Endodermal cell (in vitro differentiated cells): ENCODE measurements around the gene MAML2. TPM values are rescaled to one million over a fixed set of nuclear protein-coding genes. Genes with fewer than 3 reads are reported as not detected.

Experiments
- DNase-seq: peaks from one replicate; pipeline ENCODE4 v3.0.0-alpha.2; 2017
- H3K27ac ChIP-seq: 2 replicates; pipeline ENCODE4 v1.5.1; 2013; ENCODE audit warnings: mild to moderate bottlenecking, low read depth, low read length, moderate library complexity
- H3K27me3 ChIP-seq: 2 replicates; pipeline ENCODE4 v1.6.1; 2013; ENCODE audit warnings: mild to moderate bottlenecking, low read length, moderate library complexity; ENCODE audit not compliant: insufficient read depth, control insufficient read depth, poor library complexity, severe bottlenecking
- H3K36me3 ChIP-seq: 2 replicates; pipeline ENCODE4 v1.7.0; 2013; ENCODE audit warnings: mild to moderate bottlenecking, low read length, moderate library complexity; ENCODE audit not compliant: control insufficient read depth, insufficient read depth
- H3K4me1 ChIP-seq: one replicate; pipeline ENCODE4 v1.7.0; 2013; ENCODE audit warnings: low read length; ENCODE audit not compliant: control insufficient read depth, insufficient read depth
- H3K4me3 ChIP-seq: 2 replicates; pipeline ENCODE4 v1.5.1; 2013; ENCODE audit warnings: mild to moderate bottlenecking, low read length, moderate library complexity
- H3K9ac ChIP-seq: 2 replicates; pipeline ENCODE4 v1.6.1; 2013; ENCODE audit warnings: mild to moderate bottlenecking, low read length, moderate library complexity; ENCODE audit not compliant: poor library complexity, severe bottlenecking; ENCODE audit errors: extremely low read depth
- H3K9me3 ChIP-seq: 2 replicates; pipeline ENCODE4 v1.6.1; 2013; ENCODE audit warnings: mild to moderate bottlenecking, low read length, moderate library complexity; ENCODE audit not compliant: control insufficient read depth
- H3K27ac Mint-ChIP-seq: 2 replicates; pipeline ENCODE4 v1.8.0; 2020; ENCODE audit warnings: mixed read lengths
- H3K27me3 Mint-ChIP-seq: 2 replicates; pipeline ENCODE4 v1.8.0; 2021; ENCODE audit warnings: mild to moderate bottlenecking, mixed read lengths; ENCODE audit not compliant: insufficient read depth
- H3K36me3 Mint-ChIP-seq: 2 replicates; pipeline ENCODE4 v1.8.0; 2020; ENCODE audit warnings: low read depth, mixed read lengths
- H3K4me1 Mint-ChIP-seq: 2 replicates; pipeline ENCODE4 v1.8.0; 2020; ENCODE audit warnings: mixed read lengths
- H3K4me3 Mint-ChIP-seq: 2 replicates; pipeline ENCODE4 v1.8.0; 2020; ENCODE audit warnings: mild to moderate bottlenecking, moderate library complexity, mixed read lengths
- H3K9me3 Mint-ChIP-seq: 2 replicates; pipeline ENCODE4 v1.8.0; 2020; ENCODE audit warnings: mild to moderate bottlenecking, mixed read lengths
- CTCF ChIP-seq: fragments of 200-600 bp; sonication (generic); conservative IDR thresholded peaks from 2 replicates; pipeline ENCODE4 v1.5.0; 2021; ENCODE audit warnings: antibody characterized with exemption, mild to moderate bottlenecking
- WGBS, 2 experiments: methylation state at CpG; one replicate each; pipeline versions ENCODE4 v1.1.5 to v1.1.7; 2013; ENCODE audit warnings: missing lambda C conversion rate in 2 of 2, mixed read lengths in 1 of 2; ENCODE audit not compliant: insufficient coverage in 1 of 2, insufficient read length in 1 of 2; 5-methylcytosine and 5-hydroxymethylcytosine counted together
- total RNA-seq, 2 donors: library from RNA; stranded (reverse); fragmentation: NEBNext Ultra II Directional in 1 of 2; extraction: Animal tissue kit (Norgen Biotek cat#: 25700) in 1 of 2; gene quantifications; 2 replicates in 1 of 2; 3 replicates in 1 of 2; pipeline ENCODE4 v1.2.1, GENCODE V29; 2021

Gene MAML2
- total RNA-seq, 2 donors from 2014 or later: 6.6 to 8.0 TPM

GRCh38 chr11:96324912-96325311, 18.1 kb downstream of the MAML2 start:
- Mint-ChIP-seq H3K27ac (peak overlapping the region; percentile 75), H3K4me3 (no peak overlapping the region), H3K36me3 (peaks cover 6% of the 10 kb centered on the region), H3K9me3 (no peaks in the 10 kb centered on the region), H3K4me1 (peaks cover 39% of the 10 kb centered on the region), H3K27me3 (no peaks in the 10 kb centered on the region)
- Histone ChIP-seq H3K4me3 (no peak overlapping the region), H3K9me3 (no peaks in the 10 kb centered on the region), H3K4me1 (peaks cover 5% of the 10 kb centered on the region), H3K27ac (peak overlapping the region; percentile 46), H3K36me3 (no peaks in the 10 kb centered on the region), H3K27me3 (no peaks in the 10 kb centered on the region), H3K9ac (no peak overlapping the region)
- DNase-seq: no peak
- 72% methylated on average over 1 of the region's 1 CpG; no CpG with 5 or more reads in 1 of the 2 experiments for WGBS, 2 experiments
- no peak for TF ChIP-seq CTCF

- no peak overlapping the region for H3K4me3 ChIP-seq
- Mint-ChIP-seq H3K4me3 (no peak overlapping the region), H3K36me3 (peaks cover 6% of the 10 kb centered on the region), H3K27ac (no peak overlapping the region), H3K27me3 (no peaks in the 10 kb centered on the region), H3K9me3 (no peaks in the 10 kb centered on the region), H3K4me1 (peaks cover 26% of the 10 kb centered on the region)
- 93 to 94% methylated on average over 6 of the region's 6 CpGs for WGBS, 2 experiments
- H3K27ac ChIP-seq: no peak overlapping the region
- H3K4me1 ChIP-seq: peaks cover 5% of the 10 kb centered on the region
- H3K36me3 ChIP-seq: no peaks in the 10 kb centered on the region
- no peaks in the 10 kb centered on the region for H3K27me3 ChIP-seq
- no peak overlapping the region for H3K9ac ChIP-seq
- no peaks in the 10 kb centered on the region for H3K9me3 ChIP-seq
- DNase-seq: no peak
- no peak for TF ChIP-seq CTCF
Measured at GRCh38 chr11:96323642-96323985, 19.4 kb downstream of the MAML2 start.

GRCh38 chr11:96322775-96323641, 20.0 kb downstream of the MAML2 start:
- Mint-ChIP-seq H3K4me3 (no peak overlapping the region), H3K9me3 (no peaks in the 10 kb centered on the region), H3K27me3 (no peaks in the 10 kb centered on the region), H3K27ac (no peak overlapping the region), H3K36me3 (peaks cover 6% of the 10 kb centered on the region), H3K4me1 (peaks cover 22% of the 10 kb centered on the region)
- no peaks in the 10 kb centered on the region for H3K9me3 ChIP-seq
- H3K4me1 ChIP-seq: peaks cover 5% of the 10 kb centered on the region
- H3K4me3 ChIP-seq: no peak overlapping the region
- H3K27me3 ChIP-seq: no peaks in the 10 kb centered on the region
- no peak overlapping the region for H3K9ac ChIP-seq
- no peak for TF ChIP-seq CTCF
- DNase-seq: no peak
- WGBS, 2 experiments: 94 to 100% methylated on average over 7 to 10 of the region's 10 CpGs
- H3K27ac ChIP-seq: no peak overlapping the region
- H3K36me3 ChIP-seq: no peaks in the 10 kb centered on the region
